ENCODE measurements around the gene NADK2.

The NADK2 gene

GRCh38 chr5:36164461-36164860 is 77.3 kb downstream of the NADK2 start:
- no peak for DNase-seq (ENCODE audit: low read depth in 1 of 2, low spot score in 1 of 2)

DNA sequence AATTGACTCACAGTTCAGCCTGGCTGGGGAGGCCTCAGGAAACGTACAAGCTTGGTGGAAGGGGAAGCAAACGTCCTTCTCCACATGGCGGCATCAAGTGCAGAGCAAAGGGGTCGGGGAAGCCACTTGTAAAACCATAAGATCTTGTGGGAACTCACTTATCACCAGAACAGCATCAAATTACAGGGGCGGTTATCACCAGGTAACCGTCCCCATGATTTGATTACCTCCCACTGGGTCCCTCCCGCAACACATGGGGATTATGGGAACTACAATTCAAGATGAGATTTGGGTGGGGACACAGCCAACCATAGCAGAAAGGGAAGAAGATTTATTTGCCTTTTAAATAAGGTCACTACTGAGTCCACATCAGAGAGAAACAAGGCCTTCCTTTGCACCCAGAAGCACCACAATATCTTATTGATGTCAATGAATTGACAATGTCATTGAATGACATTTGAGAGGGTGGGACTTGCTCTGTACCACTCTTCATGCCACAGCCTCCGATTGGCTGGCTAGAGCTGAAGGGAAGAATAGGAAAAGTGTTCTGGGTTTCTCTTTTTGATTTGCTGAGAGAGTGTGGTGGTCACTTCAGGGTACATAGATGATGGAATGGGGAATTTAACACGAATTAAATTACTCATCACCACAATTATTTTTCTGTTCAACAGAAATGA is 78.8 kb downstream of the NADK2 start:
- no peak for DNase-seq (ENCODE audit: low read depth in 1 of 2, low spot score in 1 of 2)

DNA sequence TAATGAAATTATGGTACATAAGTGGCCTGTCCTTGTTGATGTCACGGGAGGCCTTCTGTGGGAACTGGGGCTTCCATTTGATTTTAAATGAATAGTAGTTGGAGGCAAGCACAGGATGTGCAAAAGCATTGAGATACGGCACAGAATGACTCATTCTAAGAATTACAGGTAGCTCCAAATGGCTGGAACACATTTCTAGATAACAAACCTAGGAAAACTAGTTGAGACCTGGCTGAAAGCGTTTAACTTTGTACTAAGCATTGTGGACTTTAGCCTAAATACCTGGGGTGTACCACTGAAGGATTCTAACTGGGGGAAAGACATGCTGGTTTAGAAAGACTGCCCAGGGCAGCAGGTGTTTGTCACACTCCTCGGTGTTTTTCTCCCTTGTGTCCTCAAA is 80.4 kb downstream of the NADK2 start:
- no peak for DNase-seq (ENCODE audit: low read depth in 1 of 2, low spot score in 1 of 2)

DNA sequence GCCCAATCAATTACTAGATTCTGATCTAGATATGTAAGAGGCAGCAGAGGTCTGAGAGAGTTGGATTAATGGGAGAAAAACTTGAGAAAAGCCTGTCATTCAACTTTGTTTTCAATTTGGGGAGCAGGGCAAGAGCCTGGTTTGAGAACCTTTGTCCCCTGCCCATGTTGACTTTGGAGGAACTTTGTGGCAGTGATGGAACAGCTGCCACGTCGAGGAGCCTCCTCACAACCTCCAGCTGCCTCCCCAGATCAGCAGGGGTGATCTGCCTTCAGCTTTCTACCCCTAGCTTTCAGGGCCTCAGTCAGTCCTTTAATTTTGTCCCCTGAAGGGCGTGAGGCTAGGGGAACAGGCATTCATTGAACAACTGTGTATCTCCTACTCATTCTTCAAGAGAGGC is 81.1 kb downstream of the NADK2 start:
- no peak for DNase-seq (ENCODE audit: low read depth in 1 of 2, low spot score in 1 of 2)

DNA sequence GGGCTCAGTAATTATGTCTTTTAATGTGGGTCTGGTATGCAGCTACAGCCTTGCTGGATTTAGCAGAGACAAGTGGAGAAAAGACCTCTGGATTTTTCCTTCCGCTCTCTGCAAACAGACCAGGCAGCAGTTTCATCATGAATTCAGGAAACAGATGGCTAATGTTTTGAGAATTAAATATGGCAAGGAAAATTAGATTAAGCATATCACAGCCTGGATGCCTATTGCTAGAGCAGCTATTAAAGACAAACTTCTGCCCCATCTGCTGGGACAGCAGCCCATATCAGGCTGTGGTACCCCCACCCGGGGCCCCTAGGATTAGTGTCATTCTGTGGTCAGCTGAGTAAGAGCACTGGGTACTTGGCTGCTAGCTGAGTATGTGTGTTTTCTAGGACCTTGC is 83.6 kb downstream of the NADK2 start:
- DNase-seq (ENCODE audit: low read depth in 1 of 2, low spot score in 1 of 2): no peak

- DNase-seq (ENCODE audit: low read depth in 1 of 2, low spot score in 1 of 2): no peak
Observed at GRCh38 chr5:36156619-36157018, 85.1 kb downstream of the NADK2 start.

- DNase-seq (ENCODE audit: low read depth in 1 of 2, low spot score in 1 of 2): no peak
Observed at GRCh38 chr5:36156121-36156601, 85.6 kb downstream of the NADK2 start.

GRCh38 chr5:36155291-36155690 is 86.4 kb downstream of the NADK2 start:
- no peak for DNase-seq (ENCODE audit: low read depth in 1 of 2, low spot score in 1 of 2)

DNA sequence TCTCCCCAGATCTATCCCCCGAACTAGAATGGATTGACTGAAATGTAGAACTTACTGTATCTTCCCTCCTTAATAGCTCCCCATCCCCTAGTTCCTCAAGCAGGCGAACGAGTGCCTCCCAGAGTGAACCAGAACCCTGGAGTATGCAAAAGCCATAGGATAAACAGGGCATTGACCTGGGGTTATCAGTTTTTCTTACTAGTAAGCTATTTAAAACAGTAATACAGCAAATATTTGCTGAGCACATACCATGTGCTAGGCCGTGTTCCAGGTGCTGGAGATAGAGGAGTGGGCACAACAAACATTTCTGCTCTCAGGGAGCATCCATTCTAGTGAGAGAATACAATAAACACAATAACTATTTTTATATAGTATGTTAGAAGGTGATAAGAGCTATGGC is 88.0 kb downstream of the NADK2 start:
- DNase-seq (ENCODE audit: low read depth in 1 of 2, low spot score in 1 of 2): no peak

GRCh38 chr5:36153298-36153677 is 88.4 kb downstream of the NADK2 start:
- no peak for DNase-seq (ENCODE audit: low read depth in 1 of 2, low spot score in 1 of 2)

GRCh38 chr5:36152324-36153297 is 89.1 kb downstream of the NADK2 start:
- DNase-seq (ENCODE audit: low read depth in 1 of 2, low spot score in 1 of 2): no peak

- DNase-seq (ENCODE audit: low read depth in 1 of 2, low spot score in 1 of 2): peak; percentile 90 to 94
Observed at GRCh38 chr5:36151434-36152323, 90.0 kb downstream of the NADK2 start, which contains the start of the genes LMBRD2 and SKP2. Gene LMBRD2 (minus strand): TSS chr5:36151887. CDS start chr5:36143349, 8,538 bp downstream. Gene SKP2 (plus strand): TSS chr5:36152111. CDS start chr5:36152263, 152 bp downstream.

DNA sequence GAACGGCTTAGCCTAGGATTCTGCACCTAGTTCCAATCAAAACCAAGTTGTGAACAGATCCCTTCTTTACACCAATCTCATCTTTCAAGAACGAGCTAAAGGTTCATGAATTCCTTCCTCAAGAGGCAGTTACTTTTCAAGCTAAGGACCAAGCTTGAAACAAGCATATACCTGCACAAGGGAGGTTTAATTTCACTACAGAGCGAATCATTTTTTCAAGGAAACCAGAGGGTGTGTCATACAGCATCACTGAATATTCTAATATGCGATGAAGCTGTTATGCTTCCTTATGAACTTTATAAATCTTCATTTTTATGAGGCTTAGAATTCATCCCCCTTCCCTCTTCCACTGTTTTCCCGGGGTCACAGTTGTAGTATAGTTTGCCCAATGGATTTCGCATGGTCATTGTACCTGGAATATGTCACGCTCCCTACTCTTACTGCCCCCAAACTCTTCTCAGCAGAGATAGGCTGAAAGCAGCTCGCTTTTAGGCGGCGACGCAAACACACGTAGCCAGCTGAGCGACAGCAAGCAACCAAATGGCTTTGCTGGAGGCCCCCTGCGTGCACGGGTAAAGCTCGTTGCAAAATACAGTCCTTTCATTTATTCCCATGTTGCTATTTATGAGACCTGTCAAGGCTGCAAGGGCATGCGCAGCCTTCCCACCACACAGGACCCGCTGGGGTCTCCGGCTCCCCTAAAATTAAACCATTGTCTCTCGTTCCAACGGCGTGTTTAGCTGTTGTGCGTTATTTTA is 90.9 kb downstream of the NADK2 start:
- peak in 1 of 2 donors; percentile 10 for DNase-seq (ENCODE audit: low read depth in 1 of 2, low spot score in 1 of 2)

DNA sequence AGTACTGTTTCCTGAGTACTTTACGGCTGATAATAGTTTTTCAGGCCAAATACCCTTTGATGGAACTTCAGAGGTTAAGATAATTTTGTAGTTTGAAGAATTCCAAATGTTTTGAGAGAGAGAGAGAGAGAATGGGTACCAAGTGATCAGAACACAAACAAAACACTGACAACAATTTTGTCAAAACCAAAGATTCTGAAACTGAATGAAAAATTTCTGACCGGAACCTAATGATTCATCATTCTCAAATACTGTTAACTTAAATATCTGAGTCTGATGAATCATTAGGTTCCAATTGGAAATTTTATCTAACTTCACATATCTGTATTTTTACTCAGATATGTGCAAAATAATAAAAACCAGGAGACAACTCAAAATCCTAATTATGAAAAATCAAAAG is 94.0 kb downstream of the NADK2 start:
- no peak for DNase-seq (ENCODE audit: low read depth in 1 of 2, low spot score in 1 of 2)

DNA sequence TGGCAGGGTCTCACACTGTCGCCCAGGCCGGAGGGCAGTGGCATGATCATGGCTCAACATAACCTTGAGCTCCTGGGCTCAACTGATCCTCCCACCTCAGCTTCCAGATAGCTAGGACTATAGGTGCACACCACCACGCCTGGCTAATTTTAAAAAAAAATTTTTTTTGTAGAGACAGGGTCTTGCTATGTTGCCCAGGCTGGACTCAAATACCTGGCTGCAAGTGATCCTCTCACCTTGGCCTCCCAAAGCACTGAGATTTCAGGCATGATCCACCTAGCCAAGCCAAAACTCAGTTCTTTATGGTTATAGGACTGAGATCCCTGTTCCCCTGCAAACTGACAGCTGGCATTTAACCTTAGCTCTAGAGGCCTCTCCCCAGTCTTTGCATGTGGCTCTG is 95.3 kb downstream of the NADK2 start:
- no peak for DNase-seq (ENCODE audit: low read depth in 1 of 2, low spot score in 1 of 2)

DNA sequence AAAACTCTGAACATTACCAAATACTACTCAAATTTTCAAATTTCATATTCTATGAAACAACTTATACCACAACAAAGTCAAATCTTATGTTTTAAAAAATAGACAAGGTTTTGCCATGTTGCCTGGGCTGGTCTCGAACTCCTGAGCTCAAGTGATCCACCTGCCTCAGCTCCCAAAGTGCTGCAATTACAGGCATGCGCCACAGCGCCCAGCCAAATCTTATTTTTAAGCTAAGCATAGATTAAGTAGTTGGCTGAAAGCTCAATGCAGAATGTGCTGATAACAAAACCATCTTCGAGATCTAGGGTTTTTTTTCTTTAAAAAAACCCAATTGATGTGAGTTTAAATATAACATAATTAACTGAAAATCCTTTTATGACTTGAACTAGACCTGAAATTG is 96.4 kb downstream of the NADK2 start:
- DNase-seq (ENCODE audit: low read depth in 1 of 2, low spot score in 1 of 2): no peak

Measured in stimulated activated CD4-positive, alpha-beta T cell treated with anti-CD3 and anti-CD28 coated beads, Interleukin-15, amount 100 ng/mL, for 1 hour (primary cell).